ENCODE results near the gene OSBPL6. TPM values are rescaled to one million over a fixed set of nuclear protein-coding genes. Genes with fewer than 3 reads are reported as not detected.

The OSBPL6 gene
- total and polyA plus RNA-seq, 2 donors from 2014 or later = 0.91 to 1.4 TPM

DNA sequence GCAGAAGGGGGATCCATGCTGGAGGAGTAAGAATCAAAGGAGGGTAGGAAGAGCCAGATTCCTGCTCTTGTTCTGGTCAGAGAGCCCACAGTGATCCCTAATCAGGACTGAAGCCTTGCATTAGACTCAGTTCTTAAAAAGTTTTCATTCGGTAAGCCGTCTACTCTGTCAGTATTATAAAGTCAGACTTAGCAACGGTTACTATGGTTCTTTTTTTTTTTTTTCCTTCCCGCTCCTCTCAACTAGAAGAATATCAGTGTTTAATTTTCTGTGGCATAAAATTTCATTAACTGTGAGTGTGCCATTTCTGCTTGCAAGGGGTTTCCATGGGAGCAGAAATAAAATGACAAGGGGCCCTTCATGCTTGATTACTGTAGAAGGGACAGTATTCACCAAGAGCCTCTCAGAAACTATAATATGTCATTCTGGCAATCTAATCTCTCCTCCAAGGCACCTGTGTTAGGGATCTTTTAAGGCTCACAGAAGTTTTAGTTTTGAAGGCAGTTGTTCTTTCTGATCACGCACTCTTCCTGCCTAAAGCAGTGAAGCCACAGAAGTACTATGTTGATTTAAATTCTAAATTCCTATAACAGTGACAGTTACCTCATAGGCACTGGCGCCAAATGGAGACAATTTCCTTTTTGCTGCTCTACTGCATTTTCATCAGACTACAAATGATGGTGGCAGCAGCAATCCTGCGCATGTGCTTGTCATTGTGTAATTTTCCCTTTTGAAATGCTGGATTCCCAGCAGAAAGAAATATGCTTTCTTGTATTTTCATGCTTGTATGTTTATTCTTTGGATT lies 57.0 kb downstream of the OSBPL6 start:
- intact Hi-C loops (cut with DNase I) = no loop called here
- no peaks in the 10 kb centered on the region for H3K4me1 ChIP-seq (ENCODE audit: control insufficient read depth in 2 of 3, insufficient read depth in 2 of 3, low read depth in 1 of 3, low read length in 3 of 3)
- peak in 1 of 5 donors; percentile 34 for DNase-seq
- no peak overlapping the region for H3K27ac ChIP-seq (ENCODE audit: low read depth in 2 of 2, low read length in 2 of 2)
- FAIRE-seq = no peak
- no peaks in the 10 kb centered on the region for H3K27me3 ChIP-seq (ENCODE audit: control insufficient read depth, insufficient read depth, low read length)
- TF ChIP-seq, protein P1, sequence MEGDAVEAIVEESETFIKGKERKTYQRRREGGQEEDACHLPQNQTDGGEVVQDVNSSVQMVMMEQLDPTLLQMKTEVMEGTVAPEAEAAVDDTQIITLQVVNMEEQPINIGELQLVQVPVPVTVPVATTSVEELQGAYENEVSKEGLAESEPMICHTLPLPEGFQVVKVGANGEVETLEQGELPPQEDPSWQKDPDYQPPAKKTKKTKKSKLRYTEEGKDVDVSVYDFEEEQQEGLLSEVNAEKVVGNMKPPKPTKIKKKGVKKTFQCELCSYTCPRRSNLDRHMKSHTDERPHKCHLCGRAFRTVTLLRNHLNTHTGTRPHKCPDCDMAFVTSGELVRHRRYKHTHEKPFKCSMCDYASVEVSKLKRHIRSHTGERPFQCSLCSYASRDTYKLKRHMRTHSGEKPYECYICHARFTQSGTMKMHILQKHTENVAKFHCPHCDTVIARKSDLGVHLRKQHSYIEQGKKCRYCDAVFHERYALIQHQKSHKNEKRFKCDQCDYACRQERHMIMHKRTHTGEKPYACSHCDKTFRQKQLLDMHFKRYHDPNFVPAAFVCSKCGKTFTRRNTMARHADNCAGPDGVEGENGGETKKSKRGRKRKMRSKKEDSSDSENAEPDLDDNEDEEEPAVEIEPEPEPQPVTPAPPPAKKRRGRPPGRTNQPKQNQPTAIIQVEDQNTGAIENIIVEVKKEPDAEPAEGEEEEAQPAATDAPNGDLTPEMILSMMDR (IDR thresholded peaks at IDR 0.05; ENCODE audit: borderline replicate concordance, extremely low read depth, insufficient read depth) = no peak
- no peaks in the 10 kb centered on the region for H3K36me3 ChIP-seq (ENCODE audit: control insufficient read depth in 2 of 3, insufficient read depth in 3 of 3, low read length in 3 of 3)
- no peak overlapping the region for H3K4me3 ChIP-seq (ENCODE audit: low read length in 3 of 3)
- no peaks in the 10 kb centered on the region for H3K9me3 ChIP-seq (ENCODE audit: control insufficient read depth in 2 of 3, insufficient read depth in 1 of 3, low read length in 3 of 3)
- H3K9ac ChIP-seq (ENCODE audit: low read length in 3 of 3) = no peak overlapping the region

DNA sequence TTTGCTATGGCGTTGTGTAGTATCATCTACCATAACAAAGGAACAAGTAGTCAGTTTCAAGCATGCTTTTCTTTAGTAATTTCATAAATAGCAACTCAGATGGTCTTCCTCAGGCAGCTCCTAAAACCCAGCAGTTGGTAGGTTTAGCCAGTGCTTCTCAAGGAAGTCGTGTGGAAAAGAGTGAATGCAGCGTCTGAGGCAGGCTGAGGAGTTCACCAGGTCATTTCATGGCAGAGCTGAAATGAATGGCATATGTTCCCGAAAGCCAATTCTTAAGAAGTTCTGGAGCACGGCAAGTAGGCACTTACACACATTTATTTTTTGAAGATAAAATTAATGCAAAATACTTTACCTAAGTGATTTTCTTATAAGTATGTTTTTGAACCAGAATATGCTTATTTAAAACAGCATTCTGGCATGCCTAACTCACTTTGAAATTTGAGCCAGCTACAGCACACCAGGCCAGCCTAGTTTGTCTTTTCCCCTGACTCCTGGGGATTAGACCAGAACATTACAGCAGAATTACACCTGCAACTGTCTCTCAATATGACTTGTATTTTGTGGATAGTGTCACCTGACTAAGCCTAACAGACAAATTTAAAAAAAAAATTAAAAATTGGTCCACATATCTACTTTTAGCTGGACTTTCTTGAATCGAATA lies 62.2 kb downstream of the OSBPL6 start:
- intact Hi-C loops (cut with DNase I) = no loop called here
- no peaks in the 10 kb centered on the region for H3K9me3 ChIP-seq (ENCODE audit: control insufficient read depth in 2 of 3, insufficient read depth in 1 of 3, low read length in 3 of 3)
- no peak for FAIRE-seq
- H3K36me3 ChIP-seq (ENCODE audit: control insufficient read depth in 2 of 3, insufficient read depth in 3 of 3, low read length in 3 of 3) = no peaks in the 10 kb centered on the region
- TF ChIP-seq, protein P1 (IDR thresholded peaks at IDR 0.05; ENCODE audit: borderline replicate concordance, extremely low read depth, insufficient read depth) = no peak
- DNase-seq = peak in 2 of 5 donors; percentile 27 to 56
- no peak overlapping the region for H3K9ac ChIP-seq (ENCODE audit: low read length in 3 of 3)
- H3K27me3 ChIP-seq (ENCODE audit: control insufficient read depth, insufficient read depth, low read length) = no peaks in the 10 kb centered on the region
- H3K4me3 ChIP-seq (ENCODE audit: low read length in 3 of 3) = no peak overlapping the region
- no peaks in the 10 kb centered on the region for H3K4me1 ChIP-seq (ENCODE audit: control insufficient read depth in 2 of 3, insufficient read depth in 2 of 3, low read depth in 1 of 3, low read length in 3 of 3)
- no peak overlapping the region for H3K27ac ChIP-seq (ENCODE audit: low read depth in 2 of 2, low read length in 2 of 2)

DNA sequence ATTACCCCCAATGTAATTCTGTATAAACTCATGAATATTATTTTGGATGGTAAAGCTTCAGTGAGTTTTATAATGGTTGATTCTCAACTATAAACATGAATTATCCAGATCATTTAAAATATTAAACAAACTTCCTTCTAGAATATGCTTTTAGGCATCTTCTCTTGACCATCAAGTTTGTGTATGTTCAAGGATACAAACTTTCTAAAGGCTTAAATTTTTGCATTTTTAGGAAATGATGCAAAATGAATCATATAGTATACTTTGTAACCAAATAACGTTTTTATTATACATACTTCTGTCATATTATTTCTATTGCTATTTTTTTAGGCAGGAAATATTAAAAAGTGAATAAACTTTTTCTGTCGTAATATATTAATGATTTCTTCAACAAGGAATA lies 62.8 kb downstream of the OSBPL6 start:
- no peaks in the 10 kb centered on the region for H3K9me3 ChIP-seq (ENCODE audit: control insufficient read depth in 2 of 3, insufficient read depth in 1 of 3, low read length in 3 of 3)

More for the DNA sequence above, 62.8 kb downstream of the OSBPL6 start:
- H3K4me3 ChIP-seq (ENCODE audit: low read length in 3 of 3) = no peak overlapping the region
- H3K9ac ChIP-seq (ENCODE audit: low read length in 3 of 3) = no peak overlapping the region
- no peaks in the 10 kb centered on the region for H3K27me3 ChIP-seq (ENCODE audit: control insufficient read depth, insufficient read depth, low read length)
- FAIRE-seq = no peak
- no peaks in the 10 kb centered on the region for H3K4me1 ChIP-seq (ENCODE audit: control insufficient read depth in 2 of 3, insufficient read depth in 2 of 3, low read depth in 1 of 3, low read length in 3 of 3)
- intact Hi-C loops (cut with DNase I) = no loop called here
- no peaks in the 10 kb centered on the region for H3K36me3 ChIP-seq (ENCODE audit: control insufficient read depth in 2 of 3, insufficient read depth in 3 of 3, low read length in 3 of 3)
- TF ChIP-seq, protein P1 (IDR thresholded peaks at IDR 0.05; ENCODE audit: borderline replicate concordance, extremely low read depth, insufficient read depth) = no peak
- no peak for DNase-seq
- no peak overlapping the region for H3K27ac ChIP-seq (ENCODE audit: low read depth in 2 of 2, low read length in 2 of 2)

Measured in kidney (tissue), 14 donors.